GM23248 (cell line): Measurements from ENCODE around the gene EIF2S1. TPM values are rescaled to one million over a fixed set of nuclear protein-coding genes. Genes with fewer than 3 reads are reported as not detected.
A peak's percentile ranks its signal among the peaks of the same experiment; 100 is the strongest.

Source experiments
- DNase-seq: peaks from one replicate; pipeline ENCODE4 v3.0.0-alpha.2; 2015
- H2AFZ ChIP-seq: fragments of 200-600 bp; sonication (generic); 2 replicates; pipeline ENCODE4 v1.6.1; 2016; ENCODE audit warnings: antibody characterized with exemption
- H3F3A ChIP-seq: fragments of 200-600 bp; sonication (generic); 2 replicates; pipeline ENCODE4 v1.6.1; 2016; ENCODE audit warnings: mild to moderate bottlenecking, antibody characterized with exemption, mixed run types; ENCODE audit not compliant: insufficient read depth
- H3K27ac ChIP-seq: fragments of 200-600 bp; sonication (generic); 2 replicates; pipeline ENCODE4 v1.5.1; 2016; ENCODE audit warnings: mild to moderate bottlenecking
- H3K27me3 ChIP-seq: fragments of 200-600 bp; sonication (generic); replicated peaks from 2 replicates; pipeline ENCODE4 v1.6.1; 2016; ENCODE audit warnings: mild to moderate bottlenecking; ENCODE audit not compliant: insufficient read depth
- H3K36me3 ChIP-seq: fragments of 200-600 bp; sonication (generic); 2 replicates; pipeline ENCODE4 v1.6.1; 2016; ENCODE audit warnings: low read depth, mild to moderate bottlenecking
- H3K4me1 ChIP-seq: fragments of 200-600 bp; sonication (generic); 2 replicates; pipeline ENCODE4 v1.6.1; 2016; ENCODE audit warnings: mild to moderate bottlenecking; ENCODE audit not compliant: insufficient read depth
- H3K4me2 ChIP-seq: fragments of 200-600 bp; sonication (generic); one replicate; pipeline ENCODE4 v1.6.1; 2016; ENCODE audit warnings: mild to moderate bottlenecking; ENCODE audit not compliant: unreplicated experiment
- H3K4me3 ChIP-seq: fragments of 200-600 bp; sonication (generic); 2 replicates; pipeline ENCODE4 v1.5.1; 2016; ENCODE audit warnings: mild to moderate bottlenecking
- H3K79me2 ChIP-seq: fragments of 200-600 bp; sonication (generic); 2 replicates; pipeline ENCODE4 v1.6.1; 2016; ENCODE audit warnings: mild to moderate bottlenecking; ENCODE audit not compliant: insufficient read depth
- H3K9ac ChIP-seq: fragments of 200-600 bp; sonication (generic); 2 replicates; pipeline ENCODE4 v1.6.1; 2016; ENCODE audit warnings: mild to moderate bottlenecking
- H3K9me2 ChIP-seq: fragments of 200-600 bp; sonication (generic); 2 replicates; pipeline ENCODE4 v1.6.1; 2016; ENCODE audit warnings: mixed run types, mild to moderate bottlenecking, moderate library complexity; ENCODE audit not compliant: insufficient read depth
- H3K9me3 ChIP-seq: fragments of 200-600 bp; sonication (generic); one replicate; pipeline ENCODE4 v1.6.1; 2017; ENCODE audit warnings: low read depth
- H4K20me1 ChIP-seq: fragments of 200-600 bp; sonication (generic); 2 replicates; pipeline ENCODE4 v1.6.0; 2016; ENCODE audit not compliant: insufficient read depth
- EZH2 ChIP-seq: fragments of 200-600 bp; sonication (generic); IDR thresholded peaks from 2 replicates; pipeline ENCODE4 v1.6.1; 2018; ENCODE audit warnings: antibody characterized with exemption, mild to moderate bottlenecking; ENCODE audit not compliant: insufficient read depth, poor library complexity, severe bottlenecking
- EZH2phosphoT487 ChIP-seq: fragments of 200-600 bp; sonication (generic); IDR thresholded peaks from 2 replicates; pipeline ENCODE4 v1.6.1; 2018; ENCODE audit warnings: antibody characterized with exemption, moderate library complexity, mild to moderate bottlenecking, low read depth; ENCODE audit not compliant: insufficient read depth
- WGBS, 2 experiments: methylation state at CpG; one replicate each; pipeline ENCODE4 v1.1.6; 2015 to 2017; ENCODE audit warnings: low lambda C conversion rate in 2 of 2, low coverage in 1 of 2; ENCODE audit errors: missing lambda C conversion rate in 2 of 2; 5-methylcytosine and 5-hydroxymethylcytosine counted together
- in situ Hi-C: fragments of 300-500 bp; cut with MboI; formaldehyde crosslinking; loops from 2 replicates; pipeline ENCODE4 v1.15.0; 2020
- polyA plus RNA-seq: library from polyadenylated mRNA; unstranded; fragments of >200 nt; fragmentation: Nextera tagmentation; extraction: Ambion mirVana; gene quantifications from 2 replicates; pipeline ENCODE4 v1.2.1, GENCODE V29; 2016
- total RNA-seq: library from RNA; depleted of rRNA; stranded (reverse); fragments of >200 nt; shearing (Covaris generic); gene quantifications from 2 replicates; pipeline ENCODE4 v1.2.3, GENCODE V29; 2014

The EIF2S1 gene
- total and polyA plus RNA-seq, 2 experiments from 2014 or later = 218 to 232 TPM

DNA sequence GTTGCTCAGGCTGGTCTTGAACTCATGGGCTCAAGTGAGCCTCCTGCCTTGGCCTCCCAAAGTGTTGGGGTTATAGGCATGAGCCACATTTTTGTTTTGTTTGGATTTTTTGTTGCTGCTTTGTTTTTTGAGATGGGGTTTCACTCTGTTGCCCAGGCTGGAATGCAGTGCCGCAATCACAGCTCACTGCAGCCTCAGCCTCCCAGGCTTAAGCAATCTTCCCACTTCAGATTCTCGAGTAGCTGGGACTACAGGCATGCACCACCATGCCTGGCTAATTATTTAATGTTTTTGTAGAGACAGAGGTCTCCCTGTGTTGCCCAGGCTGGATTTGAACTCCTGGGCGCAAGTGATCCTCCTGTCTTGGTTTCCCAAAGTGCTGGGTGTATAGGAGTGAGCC is 57.5 kb downstream of the EIF2S1 start:
- H3K4me2 ChIP-seq = no peak overlapping the region
- no peak overlapping the region for H2AFZ ChIP-seq
- H3K4me3 ChIP-seq = no peak overlapping the region
- H3K79me2 ChIP-seq = no peaks in the 10 kb centered on the region
- H4K20me1 ChIP-seq = no peaks in the 10 kb centered on the region
- no peak overlapping the region for H3K9ac ChIP-seq
- H3K9me3 ChIP-seq = no peaks in the 10 kb centered on the region
- no peaks in the 10 kb centered on the region for H3K9me2 ChIP-seq
- peaks cover 14% of the 10 kb centered on the region for H3F3A ChIP-seq
- no peak overlapping the region for H3K27ac ChIP-seq
- peaks cover 21% of the 10 kb centered on the region for H3K4me1 ChIP-seq
- WGBS, 2 experiments = 67 to 72% methylated on average over 3 of the region's 3 CpGs
- peak; percentile 20 for DNase-seq
- H3K27me3 ChIP-seq = no peaks in the 10 kb centered on the region
- no peak for TF ChIP-seq EZH2
- TF ChIP-seq EZH2phosphoT487 = no peak
- in situ Hi-C loops = no loop called here
- no peaks in the 10 kb centered on the region for H3K36me3 ChIP-seq

DNA sequence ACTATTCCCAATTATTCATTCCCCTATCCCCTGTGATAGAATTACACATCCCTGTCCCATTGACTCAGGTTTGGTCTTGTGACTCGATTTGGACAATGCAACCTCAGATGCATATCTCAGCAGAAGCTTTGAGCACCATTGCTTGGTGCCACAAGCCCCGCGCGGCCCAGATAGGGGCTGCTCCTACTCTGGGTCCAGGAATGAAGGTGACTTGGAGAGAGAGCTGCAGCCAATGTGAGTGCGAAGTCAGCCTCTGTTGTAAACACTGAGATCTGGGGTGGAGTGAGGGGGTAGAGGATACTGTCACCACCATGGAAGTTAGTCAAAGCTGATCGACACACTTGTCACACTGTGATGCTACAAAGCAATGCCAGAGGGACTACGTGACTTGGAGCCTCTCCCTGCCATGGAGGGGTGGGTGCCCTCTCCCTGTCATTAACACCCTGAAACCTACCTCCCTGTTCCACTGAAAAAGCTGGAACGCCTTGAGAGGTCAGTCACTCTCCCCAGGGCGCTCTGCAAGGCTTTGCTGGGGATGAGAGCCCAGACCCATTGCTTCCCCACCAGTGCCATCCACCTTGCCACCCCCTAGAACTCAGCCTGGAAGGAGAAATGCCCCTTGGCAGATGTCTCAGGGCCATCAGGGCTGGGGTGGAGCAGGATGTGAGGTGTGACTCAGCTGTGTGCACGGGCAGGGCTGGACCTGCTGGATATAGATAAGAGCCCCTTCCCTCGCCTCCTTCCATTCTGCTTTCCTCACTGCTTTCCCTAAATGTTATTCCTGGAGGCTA is 58.5 kb downstream of the EIF2S1 start:
- no peak overlapping the region for H3K27ac ChIP-seq
- no peak overlapping the region for H3K4me3 ChIP-seq
- H3K36me3 ChIP-seq = no peaks in the 10 kb centered on the region
- H2AFZ ChIP-seq = peak overlapping the region; percentile 5; the same call in 1 of the 2 replicates
- 68 to 70% methylated on average over 11 of the region's 11 CpGs for WGBS, 2 experiments
- no peak for TF ChIP-seq EZH2phosphoT487
- TF ChIP-seq EZH2 = no peak
- H3K9ac ChIP-seq = no peak overlapping the region
- no peaks in the 10 kb centered on the region for H4K20me1 ChIP-seq
- DNase-seq = peak; percentile 60
- H3K9me3 ChIP-seq = no peaks in the 10 kb centered on the region
- H3K4me1 ChIP-seq = peaks cover 19% of the 10 kb centered on the region
- no peak overlapping the region for H3K4me2 ChIP-seq
- no peaks in the 10 kb centered on the region for H3K27me3 ChIP-seq
- in situ Hi-C loops = no loop called here
- H3F3A ChIP-seq = peaks cover 12% of the 10 kb centered on the region
- no peaks in the 10 kb centered on the region for H3K79me2 ChIP-seq
- H3K9me2 ChIP-seq = no peaks in the 10 kb centered on the region

DNA sequence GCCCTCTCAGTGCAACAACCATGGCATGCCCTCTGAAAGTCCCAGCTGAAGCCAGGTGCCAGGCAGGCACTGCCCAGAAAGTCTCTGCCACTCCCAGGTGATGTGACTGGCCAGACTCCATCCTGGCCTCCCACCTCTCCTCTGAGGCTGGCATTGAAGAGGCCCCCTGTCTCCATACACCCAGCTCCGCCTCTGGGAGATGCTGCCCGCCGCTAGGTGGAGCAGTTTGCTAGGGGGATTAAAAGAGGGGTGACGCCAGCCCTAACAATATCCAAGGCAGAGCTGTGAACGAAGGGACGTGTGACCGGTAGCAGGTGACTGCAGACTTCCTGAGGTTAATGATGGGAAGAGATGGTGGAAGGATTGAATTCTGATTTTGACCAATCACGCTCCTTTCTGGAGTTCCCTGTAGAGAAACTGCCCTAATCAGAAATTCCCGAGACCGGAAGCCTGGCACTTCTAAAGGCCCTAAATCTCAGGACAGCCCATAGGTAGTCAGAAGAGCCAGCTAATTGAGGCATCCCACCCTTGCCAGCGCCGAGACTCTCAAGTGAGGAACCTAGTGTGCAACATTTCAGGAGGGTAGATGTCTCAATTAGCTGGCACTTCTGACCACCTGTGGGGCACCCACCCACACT is 60.1 kb downstream of the EIF2S1 start:
- Histone ChIP-seq H3K79me2 (no peaks in the 10 kb centered on the region), H3K4me2 (no peak overlapping the region), H3K9me3 (no peaks in the 10 kb centered on the region), H3K36me3 (no peaks in the 10 kb centered on the region), H3K9me2 (no peaks in the 10 kb centered on the region), H3K4me3 (no peak overlapping the region), H4K20me1 (no peaks in the 10 kb centered on the region), H2AFZ (no peak overlapping the region), H3K4me1 (peaks cover 5% of the 10 kb centered on the region; the same call in 1 of the 2 replicates), H3K27me3 (no peaks in the 10 kb centered on the region), H3K9ac (no peak overlapping the region), H3K27ac (no peak overlapping the region), H3F3A (no peaks in the 10 kb centered on the region)
- TF ChIP-seq EZH2phosphoT487 (no peak), EZH2 (no peak)
- in situ Hi-C loops = loop anchor here (10.0 kb wide), 1 partner anchor 145 kb away; no protein-coding TSS in a partner anchor
- DNase-seq = no peak
- WGBS, 2 experiments = 82 to 84% methylated on average over 12 of the region's 12 CpGs

DNA sequence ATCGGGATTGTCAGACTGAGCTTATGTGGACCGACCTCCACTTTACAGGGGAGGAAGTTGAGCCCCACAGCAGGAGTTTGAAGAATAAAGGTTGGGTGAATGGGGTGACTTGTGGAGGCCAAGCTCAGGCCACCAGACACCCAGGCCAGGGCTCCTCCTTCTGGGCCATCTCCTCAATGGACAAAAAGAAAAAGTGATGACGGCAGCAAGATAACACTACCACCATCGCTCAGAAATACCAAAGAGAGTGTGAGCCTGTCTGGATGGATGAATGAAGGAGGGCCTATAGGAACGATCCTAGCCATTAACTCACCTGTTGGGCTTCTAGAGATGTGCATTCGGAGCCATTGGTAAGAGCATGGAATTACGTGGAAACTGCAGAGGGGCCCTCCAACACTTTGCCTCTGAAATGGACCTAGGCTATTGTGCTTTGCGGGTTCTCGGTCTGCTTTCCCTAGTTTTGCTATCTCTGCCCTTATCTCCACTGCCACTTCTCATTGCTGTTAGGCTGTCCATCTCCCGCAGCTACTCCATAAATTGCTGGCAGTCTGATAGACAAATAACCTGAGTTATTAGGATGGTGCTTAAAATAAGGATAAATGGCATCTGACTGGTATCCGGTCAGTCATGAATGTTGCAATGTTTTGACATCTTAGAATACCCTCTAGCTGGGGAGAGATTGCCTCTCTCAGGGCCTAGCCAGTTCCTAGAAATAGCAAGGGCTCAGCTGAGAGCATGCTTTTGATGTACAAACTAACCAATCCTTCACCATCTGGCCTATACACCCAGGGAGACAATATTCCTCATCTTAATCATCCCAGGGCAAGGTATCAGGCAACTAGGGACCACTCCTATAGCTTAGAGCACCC is 61.5 kb downstream of the EIF2S1 start:
- no peaks in the 10 kb centered on the region for H4K20me1 ChIP-seq
- no peak overlapping the region for H2AFZ ChIP-seq
- DNase-seq = no peak
- in situ Hi-C loops = loop anchor here (10.0 kb wide), 1 partner anchor 143 kb away; no protein-coding TSS in a partner anchor
- no peak overlapping the region for H3K9ac ChIP-seq
- H3K4me3 ChIP-seq = no peak overlapping the region
- H3K4me1 ChIP-seq = peaks cover 5% of the 10 kb centered on the region; the same call in 1 of the 2 replicates
- H3K79me2 ChIP-seq = no peaks in the 10 kb centered on the region
- H3K27me3 ChIP-seq = no peaks in the 10 kb centered on the region
- no peak overlapping the region for H3K4me2 ChIP-seq
- WGBS, 2 experiments = 87% methylated on average over 11 of the region's 11 CpGs
- TF ChIP-seq EZH2 = no peak
- TF ChIP-seq EZH2phosphoT487 = no peak
- no peaks in the 10 kb centered on the region for H3F3A ChIP-seq
- H3K9me3 ChIP-seq = no peaks in the 10 kb centered on the region
- H3K27ac ChIP-seq = no peak overlapping the region
- H3K36me3 ChIP-seq = no peaks in the 10 kb centered on the region
- H3K9me2 ChIP-seq = no peaks in the 10 kb centered on the region
